HEK293 (cell line): ENCODE data around the gene INTS14.

Experiments
- CTCF ChIA-PET: fragments of 350-600 bp; formaldehyde crosslinking; extraction: SDS; loops from one replicate; lab custom pipeline; 2021; ENCODE audit warnings: antibody characterized with exemption; lab: Yijun Ruan, JAX
- POLR2A ChIA-PET: fragments of 300-600 bp; formaldehyde crosslinking; extraction: SDS; loops from one replicate; lab custom pipeline; 2020; ENCODE audit warnings: antibody characterized with exemption, inconsistent platforms; lab: Yijun Ruan, JAX
- H3K27ac ChIP-seq: fragments of 200-500 bp; sonication (Bioruptor generic); 2 replicates; pipeline ENCODE4 v1.5.1; 2014; ENCODE audit warnings: low read depth, low read length, control low read depth, inconsistent platforms; ENCODE audit errors: extremely low read depth
- H3K36me3 ChIP-seq, 2 experiments: fragments of 200-500 bp in 1 of 2; sonication (Bioruptor generic) in 1 of 2; 1 replicate in 1 of 2; 2 replicates in 1 of 2; pipeline ENCODE4 v1.5.1; 2014 to 2017; ENCODE audit warnings: inconsistent platforms in 2 of 2, low read length in 2 of 2; ENCODE audit not compliant: control insufficient read depth in 2 of 2, insufficient read depth in 1 of 2
- H3K4me1 ChIP-seq: fragments of 200-500 bp; sonication (Bioruptor generic); 2 replicates; pipeline ENCODE4 v1.5.1; 2014; ENCODE audit warnings: mild to moderate bottlenecking, low read length, inconsistent platforms; ENCODE audit not compliant: control insufficient read depth, insufficient read depth
- H3K4me3 ChIP-seq: 2 replicates; pipeline ENCODE4 v1.5.1; 2011; ENCODE audit warnings: low read depth, mild to moderate bottlenecking, control low read depth, low read length, moderate library complexity
- H3K9me3 ChIP-seq: fragments of 200-500 bp; sonication (Bioruptor generic); 2 replicates; pipeline ENCODE4 v1.5.1; 2014; ENCODE audit warnings: low read depth, low read length, inconsistent platforms; ENCODE audit not compliant: control insufficient read depth, insufficient read depth
- HOXC10 ChIP-seq: sonication (generic); formaldehyde crosslinking; IDR thresholded peaks from 2 replicates; pipeline ENCODE4 v1.8.1; 2023; ENCODE audit warnings: mild to moderate bottlenecking, missing genetic modification reagents
- KLF7 ChIP-seq: fragments of 450-650 bp; formaldehyde crosslinking; IDR thresholded peaks from 2 replicates; pipeline ENCODE4 v1.5.1; 2016; ENCODE audit warnings: missing biosample characterization, missing genetic modification characterization, borderline replicate concordance
- KLF9 ChIP-seq: fragments of 450-650 bp; formaldehyde crosslinking; IDR thresholded peaks from 2 replicates; pipeline ENCODE4 v1.5.1; 2016; ENCODE audit warnings: missing biosample characterization, missing genetic modification characterization, low read depth
- PRDM6 ChIP-seq: fragments of 450-650 bp; formaldehyde crosslinking; IDR thresholded peaks from 2 replicates; pipeline ENCODE4 v1.5.1; 2017; ENCODE audit warnings: missing biosample characterization, missing genetic modification characterization
- ZFP3 ChIP-seq: fragments of 450-650 bp; formaldehyde crosslinking; IDR thresholded peaks from 2 replicates; pipeline ENCODE4 v1.5.1; 2016; ENCODE audit warnings: low read depth, missing biosample characterization, missing genetic modification characterization
- ZFP37 ChIP-seq: fragments of 450-650 bp; formaldehyde crosslinking; IDR thresholded peaks from 2 replicates; pipeline ENCODE4 v1.5.1; 2016; ENCODE audit warnings: missing biosample characterization, missing genetic modification characterization
- ZFP41 ChIP-seq: fragments of 450-650 bp; formaldehyde crosslinking; IDR thresholded peaks from 2 replicates; pipeline ENCODE4 v1.5.1; 2016; ENCODE audit warnings: missing biosample characterization, missing genetic modification characterization, borderline replicate concordance
- ZNF155 ChIP-seq: fragments of 450-650 bp; formaldehyde crosslinking; IDR thresholded peaks from 2 replicates; pipeline ENCODE4 v1.5.1; 2016; ENCODE audit warnings: missing biosample characterization, missing genetic modification characterization
- ZNF423 ChIP-seq: fragments of 450-650 bp; formaldehyde crosslinking; IDR thresholded peaks from 2 replicates; pipeline ENCODE4 v1.5.1; 2016; ENCODE audit warnings: missing biosample characterization, missing genetic modification characterization
- ZNF433 ChIP-seq: fragments of 450-650 bp; formaldehyde crosslinking; IDR thresholded peaks from 2 replicates; pipeline ENCODE4 v1.5.1; 2016; ENCODE audit warnings: missing biosample characterization, missing genetic modification characterization, low read depth
- ZNF449 ChIP-seq: fragments of 450-650 bp; formaldehyde crosslinking; IDR thresholded peaks from 2 replicates; pipeline ENCODE4 v1.5.1; 2017; ENCODE audit warnings: missing biosample characterization, mild to moderate bottlenecking, missing genetic modification characterization, moderate library complexity
- ZNF48 ChIP-seq: fragments of 450-650 bp; formaldehyde crosslinking; IDR thresholded peaks from 2 replicates; pipeline ENCODE4 v1.5.1; 2016; ENCODE audit warnings: missing biosample characterization, missing genetic modification characterization
- ZNF510 ChIP-seq: fragments of 450-650 bp; formaldehyde crosslinking; IDR thresholded peaks from 2 replicates; pipeline ENCODE4 v1.5.1; 2018; ENCODE audit warnings: mild to moderate bottlenecking, missing genetic modification characterization, missing biosample characterization; ENCODE audit not compliant: insufficient replicate concordance
- ZNF521 ChIP-seq: fragments of 450-650 bp; formaldehyde crosslinking; IDR thresholded peaks from 2 replicates; pipeline ENCODE4 v1.5.1; 2017; ENCODE audit warnings: missing biosample characterization, mild to moderate bottlenecking, missing genetic modification characterization
- ZNF544 ChIP-seq: fragments of 450-650 bp; formaldehyde crosslinking; IDR thresholded peaks from 2 replicates; pipeline ENCODE4 v1.5.0; 2017; ENCODE audit warnings: missing biosample characterization, missing genetic modification characterization
- ZNF596 ChIP-seq: fragments of 450-650 bp; IDR thresholded peaks from 2 replicates; pipeline ENCODE4 v1.5.0; 2018; ENCODE audit warnings: missing biosample characterization, mild to moderate bottlenecking, missing genetic modification characterization, moderate library complexity
- ZNF629 ChIP-seq: fragments of 450-650 bp; formaldehyde crosslinking; IDR thresholded peaks from 2 replicates; pipeline ENCODE4 v1.5.1; 2017; ENCODE audit warnings: missing biosample characterization, missing genetic modification characterization
- ZNF76 ChIP-seq: fragments of 450-650 bp; formaldehyde crosslinking; IDR thresholded peaks from 2 replicates; pipeline ENCODE4; 2016; ENCODE audit warnings: low read depth, missing biosample characterization, missing genetic modification characterization, borderline replicate concordance
- ZNF768 ChIP-seq: fragments of 450-650 bp; formaldehyde crosslinking; IDR thresholded peaks from 2 replicates; pipeline ENCODE4 v1.5.1; 2018; ENCODE audit warnings: missing biosample characterization, mild to moderate bottlenecking, missing genetic modification characterization
- TF ChIP-seq, protein P1 (sequence below): fragments of 450-650 bp; formaldehyde crosslinking; conservative IDR thresholded peaks from 2 replicates; pipeline ENCODE4 v1.5.1; 2016; ENCODE audit warnings: low read depth, missing biosample characterization, missing genetic modification characterization
- TF ChIP-seq, protein P2 (sequence below): fragments of 450-650 bp; formaldehyde crosslinking; IDR thresholded peaks from 2 replicates; pipeline ENCODE4 v1.5.1; 2016; ENCODE audit warnings: missing biosample characterization, missing genetic modification characterization, low read depth
- TF ChIP-seq, protein P3 (sequence below): sonication (generic); formaldehyde crosslinking; IDR thresholded peaks from 2 replicates; pipeline ENCODE4 v1.8.1; 2022; ENCODE audit warnings: mild to moderate bottlenecking, moderate library complexity, missing genetic modification reagents

The INTS14 gene

DNA sequence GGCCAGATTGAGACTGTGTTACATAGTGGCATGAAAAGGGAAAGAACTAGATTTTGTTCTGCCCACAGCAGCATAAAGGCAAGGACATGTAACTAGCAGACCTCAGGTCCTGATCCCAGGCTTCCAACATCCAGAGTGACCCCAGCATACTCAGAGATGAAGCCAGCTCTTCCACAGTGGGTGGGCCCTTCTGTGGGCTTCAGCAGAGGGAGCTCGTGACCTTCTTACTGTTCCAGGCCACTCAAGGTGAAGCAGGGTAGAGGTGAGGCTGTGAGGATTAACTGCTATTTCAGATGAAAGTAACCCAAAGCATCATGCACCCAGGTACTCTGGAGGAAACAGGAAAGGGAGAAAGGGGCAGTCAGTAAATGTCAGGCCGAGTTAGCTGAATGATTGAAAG is 9.9 kb upstream of the INTS14 start (continued):
- TF ChIP-seq KLF9 (tag by site-specific recombination) = no peak
- TF ChIP-seq ZFP37 (tag by site-specific recombination) = no peak
- TF ChIP-seq ZNF449 (tag by site-specific recombination) = no peak
- TF ChIP-seq, all 188 proteins: peak for 0

GRCh38 chr15:65619626-65620290 is 8.8 kb upstream of the INTS14 start:
- Histone ChIP-seq H3K4me3 (no peak overlapping the region), H3K9me3 (no peaks in the 10 kb centered on the region), H3K27ac (no peak overlapping the region), H3K36me3 (peaks cover 0 to 10% of the 10 kb centered on the region in 2 experiments; a peak in 1 of 3 replicates), H3K4me1 (no peaks in the 10 kb centered on the region)
- POLR2A ChIA-PET = interaction anchor here (1.8 kb wide), 1 partner anchor 9 kb away, joined by 5 read pairs; the partner anchor contains the start of gene INTS14
- TF ChIP-seq ZNF544 (tag by site-specific recombination) (no peak), KLF7 (tag by site-specific recombination) (no peak), ZNF629 (tag by site-specific recombination) (no peak), ZNF155 (no peak), ZNF48 (tag by site-specific recombination) (no peak), PRDM6 (tag by site-specific recombination) (no peak), ZNF596 (tag by site-specific recombination) (no peak), HOXC10 (no peak), ZNF433 (no peak), ZFP41 (tag by site-specific recombination) (no peak), ZNF76 (tag by site-specific recombination) (no peak), ZFP3 (tag by site-specific recombination) (no peak), ZNF423 (tag by site-specific recombination) (no peak), ZNF521 (tag by site-specific recombination) (no peak), ZNF510 (tag by site-specific recombination) (no peak), ZNF768 (tag by site-specific recombination) (no peak)
- TF ChIP-seq, protein P1, sequence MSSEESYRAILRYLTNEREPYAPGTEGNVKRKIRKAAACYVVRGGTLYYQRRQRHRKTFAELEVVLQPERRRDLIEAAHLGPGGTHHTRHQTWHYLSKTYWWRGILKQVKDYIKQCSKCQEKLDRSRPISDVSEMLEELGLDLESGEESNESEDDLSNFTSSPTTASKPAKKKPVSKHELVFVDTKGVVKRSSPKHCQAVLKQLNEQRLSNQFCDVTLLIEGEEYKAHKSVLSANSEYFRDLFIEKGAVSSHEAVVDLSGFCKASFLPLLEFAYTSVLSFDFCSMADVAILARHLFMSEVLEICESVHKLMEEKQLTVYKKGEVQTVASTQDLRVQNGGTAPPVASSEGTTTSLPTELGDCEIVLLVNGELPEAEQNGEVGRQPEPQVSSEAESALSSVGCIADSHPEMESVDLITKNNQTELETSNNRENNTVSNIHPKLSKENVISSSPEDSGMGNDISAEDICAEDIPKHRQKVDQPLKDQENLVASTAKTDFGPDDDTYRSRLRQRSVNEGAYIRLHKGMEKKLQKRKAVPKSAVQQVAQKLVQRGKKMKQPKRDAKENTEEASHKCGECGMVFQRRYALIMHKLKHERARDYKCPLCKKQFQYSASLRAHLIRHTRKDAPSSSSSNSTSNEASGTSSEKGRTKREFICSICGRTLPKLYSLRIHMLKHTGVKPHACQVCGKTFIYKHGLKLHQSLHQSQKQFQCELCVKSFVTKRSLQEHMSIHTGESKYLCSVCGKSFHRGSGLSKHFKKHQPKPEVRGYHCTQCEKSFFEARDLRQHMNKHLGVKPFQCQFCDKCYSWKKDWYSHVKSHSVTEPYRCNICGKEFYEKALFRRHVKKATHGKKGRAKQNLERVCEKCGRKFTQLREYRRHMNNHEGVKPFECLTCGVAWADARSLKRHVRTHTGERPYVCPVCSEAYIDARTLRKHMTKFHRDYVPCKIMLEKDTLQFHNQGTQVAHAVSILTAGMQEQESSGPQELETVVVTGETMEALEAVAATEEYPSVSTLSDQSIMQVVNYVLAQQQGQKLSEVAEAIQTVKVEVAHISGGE (tag by site-specific recombination) = no peak
- TF ChIP-seq, protein P2, sequence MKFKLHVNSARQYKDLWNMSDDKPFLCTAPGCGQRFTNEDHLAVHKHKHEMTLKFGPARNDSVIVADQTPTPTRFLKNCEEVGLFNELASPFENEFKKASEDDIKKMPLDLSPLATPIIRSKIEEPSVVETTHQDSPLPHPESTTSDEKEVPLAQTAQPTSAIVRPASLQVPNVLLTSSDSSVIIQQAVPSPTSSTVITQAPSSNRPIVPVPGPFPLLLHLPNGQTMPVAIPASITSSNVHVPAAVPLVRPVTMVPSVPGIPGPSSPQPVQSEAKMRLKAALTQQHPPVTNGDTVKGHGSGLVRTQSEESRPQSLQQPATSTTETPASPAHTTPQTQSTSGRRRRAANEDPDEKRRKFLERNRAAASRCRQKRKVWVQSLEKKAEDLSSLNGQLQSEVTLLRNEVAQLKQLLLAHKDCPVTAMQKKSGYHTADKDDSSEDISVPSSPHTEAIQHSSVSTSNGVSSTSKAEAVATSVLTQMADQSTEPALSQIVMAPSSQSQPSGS = no peak
- TF ChIP-seq, protein P3, sequence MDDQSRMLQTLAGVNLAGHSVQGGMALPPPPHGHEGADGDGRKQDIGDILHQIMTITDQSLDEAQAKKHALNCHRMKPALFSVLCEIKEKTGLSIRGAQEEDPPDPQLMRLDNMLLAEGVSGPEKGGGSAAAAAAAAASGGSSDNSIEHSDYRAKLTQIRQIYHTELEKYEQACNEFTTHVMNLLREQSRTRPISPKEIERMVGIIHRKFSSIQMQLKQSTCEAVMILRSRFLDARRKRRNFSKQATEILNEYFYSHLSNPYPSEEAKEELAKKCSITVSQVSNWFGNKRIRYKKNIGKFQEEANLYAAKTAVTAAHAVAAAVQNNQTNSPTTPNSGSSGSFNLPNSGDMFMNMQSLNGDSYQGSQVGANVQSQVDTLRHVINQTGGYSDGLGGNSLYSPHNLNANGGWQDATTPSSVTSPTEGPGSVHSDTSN (CRISPR knock-in tag) = no peak
- CTCF ChIA-PET = interaction anchor here (0.5 to 1.7 kb wide), 3 partner anchors 9 to 140 kb away, joined by 3 to 10 read pairs (median 4); partner anchors contain the start of gene INTS14
